ENCODE measurements around the gene ATG7.

DNA sequence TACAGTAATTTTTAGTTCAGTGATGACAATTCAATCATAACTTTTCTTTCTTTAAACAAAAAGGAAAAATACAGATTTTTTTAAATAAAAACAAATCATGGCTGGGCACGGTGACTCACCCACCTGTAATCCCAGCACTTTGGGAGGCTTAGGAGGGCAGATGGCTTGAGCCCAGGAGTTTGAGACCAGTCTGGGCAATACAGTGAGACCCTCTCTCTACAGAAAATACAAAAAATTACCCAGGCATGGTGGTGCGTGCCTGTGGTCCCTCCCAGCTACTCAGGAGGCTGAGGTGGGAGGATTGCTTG, 25.6 kb upstream of the ATG7 start:
- no peak for TF ChIP-seq POLR2AphosphoS5 (IDR thresholded peaks at IDR 0.05; ENCODE audit: low read depth)
- TF ChIP-seq, protein P1, sequence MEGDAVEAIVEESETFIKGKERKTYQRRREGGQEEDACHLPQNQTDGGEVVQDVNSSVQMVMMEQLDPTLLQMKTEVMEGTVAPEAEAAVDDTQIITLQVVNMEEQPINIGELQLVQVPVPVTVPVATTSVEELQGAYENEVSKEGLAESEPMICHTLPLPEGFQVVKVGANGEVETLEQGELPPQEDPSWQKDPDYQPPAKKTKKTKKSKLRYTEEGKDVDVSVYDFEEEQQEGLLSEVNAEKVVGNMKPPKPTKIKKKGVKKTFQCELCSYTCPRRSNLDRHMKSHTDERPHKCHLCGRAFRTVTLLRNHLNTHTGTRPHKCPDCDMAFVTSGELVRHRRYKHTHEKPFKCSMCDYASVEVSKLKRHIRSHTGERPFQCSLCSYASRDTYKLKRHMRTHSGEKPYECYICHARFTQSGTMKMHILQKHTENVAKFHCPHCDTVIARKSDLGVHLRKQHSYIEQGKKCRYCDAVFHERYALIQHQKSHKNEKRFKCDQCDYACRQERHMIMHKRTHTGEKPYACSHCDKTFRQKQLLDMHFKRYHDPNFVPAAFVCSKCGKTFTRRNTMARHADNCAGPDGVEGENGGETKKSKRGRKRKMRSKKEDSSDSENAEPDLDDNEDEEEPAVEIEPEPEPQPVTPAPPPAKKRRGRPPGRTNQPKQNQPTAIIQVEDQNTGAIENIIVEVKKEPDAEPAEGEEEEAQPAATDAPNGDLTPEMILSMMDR (IDR thresholded peaks at IDR 0.05; ENCODE audit: insufficient read depth, low read length) = no peak
- TF ChIP-seq, protein P2, sequence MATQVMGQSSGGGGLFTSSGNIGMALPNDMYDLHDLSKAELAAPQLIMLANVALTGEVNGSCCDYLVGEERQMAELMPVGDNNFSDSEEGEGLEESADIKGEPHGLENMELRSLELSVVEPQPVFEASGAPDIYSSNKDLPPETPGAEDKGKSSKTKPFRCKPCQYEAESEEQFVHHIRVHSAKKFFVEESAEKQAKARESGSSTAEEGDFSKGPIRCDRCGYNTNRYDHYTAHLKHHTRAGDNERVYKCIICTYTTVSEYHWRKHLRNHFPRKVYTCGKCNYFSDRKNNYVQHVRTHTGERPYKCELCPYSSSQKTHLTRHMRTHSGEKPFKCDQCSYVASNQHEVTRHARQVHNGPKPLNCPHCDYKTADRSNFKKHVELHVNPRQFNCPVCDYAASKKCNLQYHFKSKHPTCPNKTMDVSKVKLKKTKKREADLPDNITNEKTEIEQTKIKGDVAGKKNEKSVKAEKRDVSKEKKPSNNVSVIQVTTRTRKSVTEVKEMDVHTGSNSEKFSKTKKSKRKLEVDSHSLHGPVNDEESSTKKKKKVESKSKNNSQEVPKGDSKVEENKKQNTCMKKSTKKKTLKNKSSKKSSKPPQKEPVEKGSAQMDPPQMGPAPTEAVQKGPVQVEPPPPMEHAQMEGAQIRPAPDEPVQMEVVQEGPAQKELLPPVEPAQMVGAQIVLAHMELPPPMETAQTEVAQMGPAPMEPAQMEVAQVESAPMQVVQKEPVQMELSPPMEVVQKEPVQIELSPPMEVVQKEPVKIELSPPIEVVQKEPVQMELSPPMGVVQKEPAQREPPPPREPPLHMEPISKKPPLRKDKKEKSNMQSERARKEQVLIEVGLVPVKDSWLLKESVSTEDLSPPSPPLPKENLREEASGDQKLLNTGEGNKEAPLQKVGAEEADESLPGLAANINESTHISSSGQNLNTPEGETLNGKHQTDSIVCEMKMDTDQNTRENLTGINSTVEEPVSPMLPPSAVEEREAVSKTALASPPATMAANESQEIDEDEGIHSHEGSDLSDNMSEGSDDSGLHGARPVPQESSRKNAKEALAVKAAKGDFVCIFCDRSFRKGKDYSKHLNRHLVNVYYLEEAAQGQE (IDR thresholded peaks at IDR 0.05; ENCODE audit: insufficient replicate concordance, low read depth) = no peak

Measured in HL-60 (cell line).